GM06990 (cell line): ENCODE measurements around the gene TECPR2.
A peak's percentile ranks its signal among the peaks of the same experiment; 100 is the strongest.

ENCODE experiments used
- DNase-seq: peaks from one replicate; pipeline ENCODE4 v3.0.0-alpha.2; 2011; ENCODE audit not compliant: insufficient read length; ENCODE audit errors: extremely low read depth
- H3K27me3 ChIP-seq: replicated peaks from 2 replicates; pipeline ENCODE4 v1.6.0; 2011; ENCODE audit warnings: low read length; ENCODE audit not compliant: control insufficient read depth, insufficient read depth
- H3K36me3 ChIP-seq: 2 replicates; pipeline ENCODE4 v1.5.1; 2011; ENCODE audit warnings: low read length; ENCODE audit not compliant: control insufficient read depth, insufficient read depth
- H3K4me3 ChIP-seq: replicated peaks from 2 replicates; pipeline ENCODE4 v1.5.1; 2011; ENCODE audit warnings: low read depth, mild to moderate bottlenecking, control low read depth, low read length
- CTCF ChIP-seq: IDR thresholded peaks from 2 replicates; pipeline ENCODE4 v1.5.1; 2011; ENCODE audit warnings: low read length, control low read depth, mild to moderate bottlenecking, inconsistent platforms; ENCODE audit not compliant: insufficient read depth, poor library complexity, severe bottlenecking

The TECPR2 gene

GRCh38 chr14:102360388-102360787 is 2.4 kb upstream of the TECPR2 start:
- TF ChIP-seq CTCF: no peak

GRCh38 chr14:102362084-102362483 is 657 bp upstream of the TECPR2 start:
- Histone ChIP-seq H3K36me3 (peaks cover 1% of the 10 kb centered on the region; the same call in 1 of the 2 replicates), H3K27me3 (no peaks in the 10 kb centered on the region), H3K4me3 (peak overlapping the region; percentile 91)
- DNase-seq: no peak
- no peak for TF ChIP-seq CTCF

More at GRCh38 chr14:102360388-102360787, 2.4 kb upstream of the TECPR2 start:
- Histone ChIP-seq H3K4me3 (no peak overlapping the region), H3K27me3 (no peaks in the 10 kb centered on the region), H3K36me3 (peaks cover 4% of the 10 kb centered on the region)
- DNase-seq: no peak

- peak overlapping the region; percentile 91 for H3K4me3 ChIP-seq
- TF ChIP-seq CTCF: no peak
- peaks cover 1% of the 10 kb centered on the region; the same call in 1 of the 2 replicates for H3K36me3 ChIP-seq
- no peaks in the 10 kb centered on the region for H3K27me3 ChIP-seq
- DNase-seq: peak; percentile 47
Measured at GRCh38 chr14:102363182-102363943, 622 bp downstream of the TECPR2 start.

GRCh38 chr14:102370305-102370809 is 7.6 kb downstream of the TECPR2 start:
- Histone ChIP-seq H3K36me3 (no peaks in the 10 kb centered on the region), H3K27me3 (no peaks in the 10 kb centered on the region), H3K4me3 (no peak overlapping the region)
- DNase-seq: peak; percentile 38
- TF ChIP-seq CTCF: no peak

GRCh38 chr14:102371361-102371760 is 8.6 kb downstream of the TECPR2 start:
- H3K4me3 ChIP-seq: no peak overlapping the region
- no peak for DNase-seq
- TF ChIP-seq CTCF: no peak
- no peaks in the 10 kb centered on the region for H3K27me3 ChIP-seq
- H3K36me3 ChIP-seq: no peaks in the 10 kb centered on the region

GRCh38 chr14:102373110-102373509 is 10.4 kb downstream of the TECPR2 start:
- DNase-seq: peak; percentile 18
- TF ChIP-seq CTCF: no peak
- no peak overlapping the region for H3K4me3 ChIP-seq
- H3K27me3 ChIP-seq: no peaks in the 10 kb centered on the region
- no peaks in the 10 kb centered on the region for H3K36me3 ChIP-seq
